ENCODE measurements around the gene ADGRB2. TPM values are rescaled to one million over a fixed set of nuclear protein-coding genes. Genes with fewer than 3 reads are reported as not detected.

Gene ADGRB2
- total RNA-seq, 4 donors from 2014 or later = 1.6 to 10.5 (median 4.1) TPM

DNA sequence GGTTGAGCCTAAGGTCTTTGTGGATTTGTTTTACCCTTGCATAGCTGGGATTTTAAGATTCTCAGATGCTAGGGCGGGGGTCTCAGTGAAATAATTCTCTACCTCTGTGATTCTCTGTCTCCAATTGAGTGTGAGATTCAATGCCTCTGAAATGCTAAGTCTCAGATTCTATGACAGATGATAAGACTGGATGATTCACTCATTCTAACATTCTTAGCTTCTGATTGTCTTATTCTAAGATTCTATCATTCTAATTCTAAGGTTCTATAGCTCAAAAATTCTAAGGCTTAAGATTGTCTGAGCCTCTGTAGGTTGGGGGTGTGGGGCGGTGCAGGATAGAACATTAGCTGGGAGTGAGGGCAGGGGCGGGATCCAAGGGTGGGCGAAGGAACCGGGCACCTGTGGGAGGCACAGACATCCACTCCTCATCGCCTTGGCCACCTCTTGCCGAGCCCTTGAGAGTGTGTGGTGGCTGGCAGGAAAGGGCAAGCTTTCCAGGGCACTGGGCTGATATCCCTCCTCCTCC lies 29.5 kb downstream of the ADGRB2 start:
- no peak for DNase-seq (ENCODE audit: low spot score in 2 of 2)
- H3K27ac ChIP-seq = no peak overlapping the region
- no peaks in the 10 kb centered on the region for H3K27me3 ChIP-seq
- TF ChIP-seq, protein P1, sequence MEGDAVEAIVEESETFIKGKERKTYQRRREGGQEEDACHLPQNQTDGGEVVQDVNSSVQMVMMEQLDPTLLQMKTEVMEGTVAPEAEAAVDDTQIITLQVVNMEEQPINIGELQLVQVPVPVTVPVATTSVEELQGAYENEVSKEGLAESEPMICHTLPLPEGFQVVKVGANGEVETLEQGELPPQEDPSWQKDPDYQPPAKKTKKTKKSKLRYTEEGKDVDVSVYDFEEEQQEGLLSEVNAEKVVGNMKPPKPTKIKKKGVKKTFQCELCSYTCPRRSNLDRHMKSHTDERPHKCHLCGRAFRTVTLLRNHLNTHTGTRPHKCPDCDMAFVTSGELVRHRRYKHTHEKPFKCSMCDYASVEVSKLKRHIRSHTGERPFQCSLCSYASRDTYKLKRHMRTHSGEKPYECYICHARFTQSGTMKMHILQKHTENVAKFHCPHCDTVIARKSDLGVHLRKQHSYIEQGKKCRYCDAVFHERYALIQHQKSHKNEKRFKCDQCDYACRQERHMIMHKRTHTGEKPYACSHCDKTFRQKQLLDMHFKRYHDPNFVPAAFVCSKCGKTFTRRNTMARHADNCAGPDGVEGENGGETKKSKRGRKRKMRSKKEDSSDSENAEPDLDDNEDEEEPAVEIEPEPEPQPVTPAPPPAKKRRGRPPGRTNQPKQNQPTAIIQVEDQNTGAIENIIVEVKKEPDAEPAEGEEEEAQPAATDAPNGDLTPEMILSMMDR (IDR thresholded peaks at IDR 0.05) = no peak
- TF ChIP-seq POLR2A (IDR thresholded peaks at IDR 0.05) = no peak
- TF ChIP-seq EP300 (IDR thresholded peaks at IDR 0.05) = no peak
- H3K36me3 ChIP-seq = no peaks in the 10 kb centered on the region
- no peaks in the 10 kb centered on the region for H3K9me3 ChIP-seq
- H3K4me3 ChIP-seq = no peak overlapping the region
- H3K4me1 ChIP-seq = no peaks in the 10 kb centered on the region
- WGBS, 2 donors = 78 to 83% methylated on average over 7 of the region's 7 CpGs

DNA sequence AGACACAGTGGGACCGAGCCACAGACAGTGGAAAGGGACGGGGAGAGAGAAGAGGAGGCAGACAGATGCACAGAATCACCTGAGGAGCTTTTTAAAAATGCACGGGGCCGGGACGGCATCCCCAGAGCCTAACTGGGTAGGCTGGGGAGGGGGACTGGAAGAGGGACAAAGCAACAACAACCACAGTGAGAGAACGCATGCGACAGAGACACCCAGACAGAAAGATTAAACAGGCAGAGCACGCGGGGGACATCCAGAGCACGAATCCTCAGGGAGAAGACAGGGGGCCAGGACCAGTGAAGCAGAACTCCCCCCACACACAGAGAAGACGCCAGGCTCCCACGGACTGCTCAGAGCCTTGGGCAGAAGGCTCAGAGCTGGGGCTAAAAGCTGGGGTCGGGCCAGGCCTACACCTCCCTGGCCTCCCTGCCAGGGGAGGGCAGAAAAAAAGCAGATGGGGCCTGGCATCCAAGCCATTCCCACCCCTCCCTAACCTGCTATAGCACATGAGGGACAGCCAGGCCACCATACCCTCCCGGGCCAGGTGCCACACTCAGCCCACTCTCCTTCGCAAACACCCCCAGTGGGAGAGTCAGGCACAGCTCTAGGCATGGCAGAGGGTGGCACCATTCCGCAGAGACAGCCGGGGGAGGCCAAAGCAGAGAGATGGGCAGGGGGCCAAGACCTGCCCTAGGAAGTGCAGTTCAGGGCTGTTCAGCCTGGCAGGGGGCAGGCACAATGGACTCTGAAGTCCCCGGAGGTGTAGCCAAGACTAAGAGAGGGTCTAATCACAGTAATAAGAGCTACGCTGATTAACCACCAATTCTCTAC lies 30.5 kb downstream of the ADGRB2 start:
- Histone ChIP-seq H3K27me3 (no peaks in the 10 kb centered on the region), H3K27ac (no peak overlapping the region), H3K4me3 (no peak overlapping the region), H3K4me1 (no peaks in the 10 kb centered on the region), H3K9me3 (no peaks in the 10 kb centered on the region), H3K36me3 (no peaks in the 10 kb centered on the region)
- 73 to 77% methylated on average over 19 of the region's 19 CpGs for WGBS, 2 donors
- DNase-seq (ENCODE audit: low spot score in 2 of 2) = no peak
- TF ChIP-seq EP300 (IDR thresholded peaks at IDR 0.05) (no peak), POLR2A (IDR thresholded peaks at IDR 0.05) (no peak)
- TF ChIP-seq, protein P1 (IDR thresholded peaks at IDR 0.05) = no peak

DNA sequence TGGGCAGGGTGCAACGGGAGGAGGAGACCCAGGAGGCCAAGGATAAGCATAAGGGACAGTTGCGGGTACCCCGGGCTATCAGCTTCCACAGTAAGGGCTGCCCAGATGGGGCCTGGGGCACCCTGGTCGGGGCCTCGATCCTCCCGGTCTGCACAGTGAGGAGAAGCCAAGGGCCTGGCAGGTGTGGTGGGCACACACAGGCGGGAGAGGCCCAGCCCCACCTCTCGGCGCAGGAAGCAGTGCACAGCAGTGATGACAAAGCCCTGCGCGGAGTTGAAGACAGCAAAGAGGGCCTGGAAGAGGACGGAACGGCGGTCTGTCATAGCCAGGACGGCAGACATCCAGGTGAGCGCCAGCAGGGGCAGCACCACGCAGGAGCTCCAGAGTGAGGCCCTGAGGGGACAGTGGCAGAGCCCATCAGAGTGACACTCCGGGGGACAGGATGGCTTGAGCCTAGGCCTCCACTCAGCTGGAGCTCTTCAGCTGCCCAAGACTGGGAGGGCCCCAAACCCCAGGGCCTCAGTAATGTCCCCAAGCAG lies 31.3 kb downstream of the ADGRB2 start:
- Histone ChIP-seq H3K27ac (no peak overlapping the region), H3K4me3 (no peak overlapping the region), H3K36me3 (no peaks in the 10 kb centered on the region), H3K27me3 (no peaks in the 10 kb centered on the region), H3K9me3 (no peaks in the 10 kb centered on the region), H3K4me1 (no peaks in the 10 kb centered on the region)
- TF ChIP-seq EP300 (IDR thresholded peaks at IDR 0.05) = no peak
- no peak for TF ChIP-seq POLR2A (IDR thresholded peaks at IDR 0.05)
- DNase-seq (ENCODE audit: low spot score in 2 of 2) = no peak
- 88% methylated on average over 17 to 18 of the region's 18 CpGs for WGBS, 2 donors

DNA sequence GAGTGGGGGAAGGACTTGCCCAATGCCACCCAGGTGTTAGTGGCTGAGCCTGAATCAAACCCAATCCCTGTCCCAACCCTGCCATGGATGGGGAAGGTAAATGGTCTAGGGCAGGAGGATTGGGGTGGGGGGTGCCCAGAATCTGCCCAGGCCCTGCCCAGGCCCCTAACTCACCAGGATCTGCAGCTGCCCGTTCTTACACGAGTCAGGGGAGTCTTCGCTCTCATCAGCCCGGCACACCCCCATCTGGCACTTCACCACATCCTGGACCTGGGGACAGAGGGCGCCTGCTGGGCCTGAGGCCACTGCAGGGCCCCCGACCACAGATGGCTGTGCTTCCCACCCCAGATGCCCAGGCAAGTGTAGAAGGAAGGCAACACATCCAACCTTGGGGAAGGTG lies 31.8 kb downstream of the ADGRB2 start:
- Histone ChIP-seq H3K27me3 (no peaks in the 10 kb centered on the region), H3K4me3 (no peak overlapping the region), H3K9me3 (no peaks in the 10 kb centered on the region), H3K36me3 (no peaks in the 10 kb centered on the region), H3K4me1 (no peaks in the 10 kb centered on the region), H3K27ac (no peak overlapping the region)
- TF ChIP-seq POLR2A (IDR thresholded peaks at IDR 0.05) (no peak), EP300 (IDR thresholded peaks at IDR 0.05) (no peak)
- TF ChIP-seq, protein P1 (IDR thresholded peaks at IDR 0.05) = no peak
- no peak for DNase-seq (ENCODE audit: low spot score in 2 of 2)
- 82 to 84% methylated on average over 5 to 6 of the region's 6 CpGs for WGBS, 2 donors

DNA sequence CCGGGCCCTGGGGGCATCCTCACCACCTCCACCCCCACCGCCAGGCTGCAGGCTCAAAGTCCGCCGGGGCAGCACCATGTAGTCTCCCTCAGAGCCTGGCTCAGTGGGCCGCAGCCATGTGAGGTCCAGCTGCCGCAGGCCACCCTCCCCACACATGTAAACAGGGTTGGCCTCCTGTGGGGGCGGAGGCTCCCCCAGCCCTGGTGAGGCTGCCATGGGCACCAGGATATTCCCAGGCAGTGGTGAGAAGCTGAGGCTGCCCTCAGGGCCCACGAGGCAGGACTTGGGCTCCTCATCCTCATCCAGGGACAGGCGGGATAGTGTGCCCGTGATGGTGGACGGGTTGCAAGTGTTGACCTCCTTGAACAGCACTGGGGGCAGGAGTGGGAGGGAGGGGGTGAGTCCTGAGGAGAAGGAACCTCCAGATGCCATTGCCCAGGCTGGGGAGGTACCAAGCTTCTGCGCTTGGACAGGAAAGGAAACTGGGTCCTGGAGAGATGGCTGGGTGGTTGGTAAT lies 33.0 kb downstream of the ADGRB2 start:
- 78 to 90% methylated on average over 5 to 7 of the region's 12 CpGs for WGBS, 2 donors
- DNase-seq (ENCODE audit: low spot score in 2 of 2) = no peak
- Histone ChIP-seq H3K27ac (no peak overlapping the region), H3K9me3 (no peaks in the 10 kb centered on the region), H3K27me3 (no peaks in the 10 kb centered on the region), H3K4me3 (no peak overlapping the region), H3K4me1 (no peaks in the 10 kb centered on the region), H3K36me3 (no peaks in the 10 kb centered on the region)
- no peak for TF ChIP-seq EP300 (IDR thresholded peaks at IDR 0.05)
- TF ChIP-seq, protein P1 (IDR thresholded peaks at IDR 0.05) = no peak
- no peak for TF ChIP-seq POLR2A (IDR thresholded peaks at IDR 0.05)
